ENCODE results near the gene TSC22D1.

GRCh38 chr13:44411841-44412240 lies 164.3 kb downstream of the TSC22D1 start:
- TF ChIP-seq, protein P1, sequence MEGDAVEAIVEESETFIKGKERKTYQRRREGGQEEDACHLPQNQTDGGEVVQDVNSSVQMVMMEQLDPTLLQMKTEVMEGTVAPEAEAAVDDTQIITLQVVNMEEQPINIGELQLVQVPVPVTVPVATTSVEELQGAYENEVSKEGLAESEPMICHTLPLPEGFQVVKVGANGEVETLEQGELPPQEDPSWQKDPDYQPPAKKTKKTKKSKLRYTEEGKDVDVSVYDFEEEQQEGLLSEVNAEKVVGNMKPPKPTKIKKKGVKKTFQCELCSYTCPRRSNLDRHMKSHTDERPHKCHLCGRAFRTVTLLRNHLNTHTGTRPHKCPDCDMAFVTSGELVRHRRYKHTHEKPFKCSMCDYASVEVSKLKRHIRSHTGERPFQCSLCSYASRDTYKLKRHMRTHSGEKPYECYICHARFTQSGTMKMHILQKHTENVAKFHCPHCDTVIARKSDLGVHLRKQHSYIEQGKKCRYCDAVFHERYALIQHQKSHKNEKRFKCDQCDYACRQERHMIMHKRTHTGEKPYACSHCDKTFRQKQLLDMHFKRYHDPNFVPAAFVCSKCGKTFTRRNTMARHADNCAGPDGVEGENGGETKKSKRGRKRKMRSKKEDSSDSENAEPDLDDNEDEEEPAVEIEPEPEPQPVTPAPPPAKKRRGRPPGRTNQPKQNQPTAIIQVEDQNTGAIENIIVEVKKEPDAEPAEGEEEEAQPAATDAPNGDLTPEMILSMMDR (IDR thresholded peaks at IDR 0.05), result no peak
- TF ChIP-seq POLR2A (IDR thresholded peaks at IDR 0.05) (no peak), EP300 (IDR thresholded peaks at IDR 0.05; ENCODE audit: low read depth) (no peak), POLR2AphosphoS5 (IDR thresholded peaks at IDR 0.05) (no peak)

Measured in transverse colon (tissue), 4 donors.